ENCODE measurements around the gene MS4A8. TPM values are rescaled to one million over a fixed set of nuclear protein-coding genes. Genes with fewer than 3 reads are reported as not detected.

The MS4A8 gene, protein sequence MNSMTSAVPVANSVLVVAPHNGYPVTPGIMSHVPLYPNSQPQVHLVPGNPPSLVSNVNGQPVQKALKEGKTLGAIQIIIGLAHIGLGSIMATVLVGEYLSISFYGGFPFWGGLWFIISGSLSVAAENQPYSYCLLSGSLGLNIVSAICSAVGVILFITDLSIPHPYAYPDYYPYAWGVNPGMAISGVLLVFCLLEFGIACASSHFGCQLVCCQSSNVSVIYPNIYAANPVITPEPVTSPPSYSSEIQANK
- total RNA-seq (2021) (not detected in 2 replicates), Bru-seq, nascent RNA (not detected), BruChase-seq, experiment 1, labeled RNA remaining after a 2-hour chase (not detected), BruChase-seq, experiment 2, labeled RNA remaining after a 6-hour chase (not detected)
- long read RNA-seq, result 0 reads

DNA sequence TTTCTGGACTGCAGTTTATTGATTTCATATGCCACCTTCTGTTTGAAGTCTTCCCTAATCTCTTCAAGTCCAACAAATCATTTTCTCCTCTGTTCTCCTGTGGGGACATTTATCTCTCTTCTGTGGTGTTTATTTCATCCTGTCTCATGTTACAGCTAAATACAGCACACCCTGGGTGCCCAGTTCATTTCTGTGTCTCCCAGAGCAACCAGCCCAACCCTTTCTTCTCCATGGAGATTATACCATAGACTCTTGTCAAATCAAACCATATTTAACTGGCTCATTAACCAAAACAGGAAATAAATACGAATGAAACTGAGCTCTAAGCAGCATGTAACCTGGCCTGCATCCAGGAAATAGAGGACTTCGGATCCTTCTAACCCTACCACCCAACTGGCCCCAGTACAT, at the start of gene MS4A8:
Gene MS4A8, plus strand, starts transcription at position 329 of the 408 bp plus-strand sequence. CDS start 1,249 bp downstream, outside the sequence.
- no peaks in the 10 kb centered on the region for H3K36me3 ChIP-seq (ENCODE audit: low read depth)
- DNase-seq, result no peak
- H3K9me2 ChIP-seq (ENCODE audit: insufficient read depth), result no peaks in the 10 kb centered on the region
- H3F3A ChIP-seq (ENCODE audit: insufficient read depth, low read depth), result no peaks in the 10 kb centered on the region
- no peak for TF ChIP-seq EZH2 (IDR thresholded peaks at IDR 0.05; ENCODE audit: low read depth)
- TF ChIP-seq, protein P1, sequence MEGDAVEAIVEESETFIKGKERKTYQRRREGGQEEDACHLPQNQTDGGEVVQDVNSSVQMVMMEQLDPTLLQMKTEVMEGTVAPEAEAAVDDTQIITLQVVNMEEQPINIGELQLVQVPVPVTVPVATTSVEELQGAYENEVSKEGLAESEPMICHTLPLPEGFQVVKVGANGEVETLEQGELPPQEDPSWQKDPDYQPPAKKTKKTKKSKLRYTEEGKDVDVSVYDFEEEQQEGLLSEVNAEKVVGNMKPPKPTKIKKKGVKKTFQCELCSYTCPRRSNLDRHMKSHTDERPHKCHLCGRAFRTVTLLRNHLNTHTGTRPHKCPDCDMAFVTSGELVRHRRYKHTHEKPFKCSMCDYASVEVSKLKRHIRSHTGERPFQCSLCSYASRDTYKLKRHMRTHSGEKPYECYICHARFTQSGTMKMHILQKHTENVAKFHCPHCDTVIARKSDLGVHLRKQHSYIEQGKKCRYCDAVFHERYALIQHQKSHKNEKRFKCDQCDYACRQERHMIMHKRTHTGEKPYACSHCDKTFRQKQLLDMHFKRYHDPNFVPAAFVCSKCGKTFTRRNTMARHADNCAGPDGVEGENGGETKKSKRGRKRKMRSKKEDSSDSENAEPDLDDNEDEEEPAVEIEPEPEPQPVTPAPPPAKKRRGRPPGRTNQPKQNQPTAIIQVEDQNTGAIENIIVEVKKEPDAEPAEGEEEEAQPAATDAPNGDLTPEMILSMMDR (conservative IDR thresholded peaks at IDR 0.05), result no peak
- H2AFZ ChIP-seq, result no peak within 1 kb of the TSS
- no TSS peak for BruUV-seq (replicated peaks)
- peaks cover 37% of the 10 kb centered on the region for H3K27me3 ChIP-seq (ENCODE audit: insufficient read depth, low read depth)
- no peak within 1 kb of the TSS for H3K4me2 ChIP-seq
- POLR2A ChIA-PET (ENCODE audit: unreplicated experiment), result no interaction called here
- H3K79me2 ChIP-seq (ENCODE audit: low read depth), result no peaks in the 10 kb centered on the region
- no peak within 1 kb of the TSS for H3K27ac ChIP-seq
- no peaks in the 10 kb centered on the region for H3K9me3 ChIP-seq (ENCODE audit: insufficient read depth, low read depth)
- no peak within 1 kb of the TSS for H3K4me3 ChIP-seq
- intact Hi-C loops (cut with micrococcal nuclease; ENCODE audit: unreplicated experiment), result no loop called here
- H3K4me1 ChIP-seq (replicated peaks; ENCODE audit: insufficient read depth), result no peaks in the 10 kb centered on the region
- CTCF ChIA-PET, result no interaction called here
- no peaks in the 10 kb centered on the region for H4K20me1 ChIP-seq (ENCODE audit: insufficient read depth)

DNA sequence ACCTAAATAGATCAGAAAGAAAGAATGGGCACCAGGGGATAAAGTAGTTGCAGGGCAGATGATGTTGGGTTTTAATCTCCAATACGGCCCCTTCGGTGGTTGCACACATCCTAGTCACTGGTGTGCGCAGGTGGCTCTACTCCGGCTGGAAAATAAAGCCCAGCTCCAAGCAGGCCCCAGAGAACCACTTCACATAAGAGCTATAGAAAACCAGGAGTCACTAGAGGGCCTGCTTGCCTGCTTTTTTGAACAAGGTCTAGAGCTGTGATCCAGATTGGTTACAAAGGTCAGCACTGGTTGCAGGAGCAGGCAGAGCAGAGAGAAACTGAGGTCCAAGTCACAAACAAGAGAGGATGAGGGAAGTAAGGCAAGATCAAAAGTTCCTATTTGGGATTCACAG, 41.5 kb upstream of the MS4A8 start:
- no peaks in the 10 kb centered on the region for H3F3A ChIP-seq (ENCODE audit: insufficient read depth, low read depth)
- H3K27ac ChIP-seq, result no peak overlapping the region
- POLR2A ChIA-PET (ENCODE audit: unreplicated experiment), result interaction anchor here (0.6 kb wide), 1 partner anchor 10 kb away, joined by 12 read pairs; no protein-coding TSS in a partner anchor
- no TSS peak for BruUV-seq (replicated peaks)
- CTCF ChIA-PET, result no interaction called here
- H3K4me2 ChIP-seq, result no peak overlapping the region
- H3K27me3 ChIP-seq (ENCODE audit: insufficient read depth, low read depth), result peaks cover 23% of the 10 kb centered on the region; the same call in 1 of the 2 replicates
- 0 out of 2 replicates have a peak, but pooled peaks cover 4% of the 10 kb centered on the region for H4K20me1 ChIP-seq (ENCODE audit: insufficient read depth)
- H3K9me3 ChIP-seq (ENCODE audit: insufficient read depth, low read depth), result no peaks in the 10 kb centered on the region
- intact Hi-C loops (cut with micrococcal nuclease; ENCODE audit: unreplicated experiment), result no loop called here
- H2AFZ ChIP-seq, result no peak overlapping the region
- H3K36me3 ChIP-seq (ENCODE audit: low read depth), result no peaks in the 10 kb centered on the region
- no peaks in the 10 kb centered on the region for H3K79me2 ChIP-seq (ENCODE audit: low read depth)
- no peaks in the 10 kb centered on the region for H3K9me2 ChIP-seq (ENCODE audit: insufficient read depth)
- no peak overlapping the region for H3K4me3 ChIP-seq
- no peak for DNase-seq
- TF ChIP-seq EZH2 (IDR thresholded peaks at IDR 0.05; ENCODE audit: low read depth), result no peak
- TF ChIP-seq, protein P1 (conservative IDR thresholded peaks at IDR 0.05), result no peak
- no peaks in the 10 kb centered on the region for H3K4me1 ChIP-seq (replicated peaks; ENCODE audit: insufficient read depth)

DNA sequence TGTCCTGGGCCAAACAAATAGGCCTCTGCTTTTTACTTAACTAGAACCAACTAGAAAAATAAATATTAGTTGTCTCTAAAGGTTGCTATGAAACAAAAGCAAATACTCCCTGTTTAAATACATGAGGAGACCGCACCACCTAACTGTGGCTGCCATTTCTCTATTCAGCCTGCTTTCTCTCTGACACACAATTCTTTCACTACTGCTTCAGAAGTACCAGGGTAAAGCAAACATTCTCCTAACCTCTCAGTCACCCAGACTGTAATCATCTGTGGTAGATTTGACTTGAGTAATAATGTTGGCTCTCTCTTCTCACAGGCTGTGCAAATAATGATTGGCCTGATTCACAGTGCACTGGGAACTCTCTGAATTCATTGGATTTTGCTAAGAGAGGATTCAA, 41.0 kb upstream of the MS4A8 start:
- Histone ChIP-seq H3K27me3 (ENCODE audit: insufficient read depth, low read depth) (peaks cover 23% of the 10 kb centered on the region; the same call in 1 of the 2 replicates), H3K27ac (no peak overlapping the region), H3K9me2 (ENCODE audit: insufficient read depth) (no peaks in the 10 kb centered on the region), H2AFZ (no peak overlapping the region), H4K20me1 (ENCODE audit: insufficient read depth) (0 out of 2 replicates have a peak, but pooled peaks cover under 1% of the 10 kb centered on the region), H3K9me3 (ENCODE audit: insufficient read depth, low read depth) (no peaks in the 10 kb centered on the region), H3K4me3 (no peak overlapping the region), H3K4me2 (no peak overlapping the region), H3K79me2 (ENCODE audit: low read depth) (no peaks in the 10 kb centered on the region), H3F3A (ENCODE audit: insufficient read depth, low read depth) (no peaks in the 10 kb centered on the region), H3K36me3 (ENCODE audit: low read depth) (no peaks in the 10 kb centered on the region), H3K4me1 (replicated peaks; ENCODE audit: insufficient read depth) (no peaks in the 10 kb centered on the region)
- TF ChIP-seq EZH2 (IDR thresholded peaks at IDR 0.05; ENCODE audit: low read depth), result no peak
- TF ChIP-seq, protein P1 (conservative IDR thresholded peaks at IDR 0.05), result no peak
- POLR2A ChIA-PET (ENCODE audit: unreplicated experiment), result interaction anchor here (0.6 kb wide), 1 partner anchor 10 kb away, joined by 12 read pairs; no protein-coding TSS in a partner anchor
- no peak for DNase-seq
- no TSS peak for BruUV-seq (replicated peaks)
- CTCF ChIA-PET, result no interaction called here
- intact Hi-C loops (cut with micrococcal nuclease; ENCODE audit: unreplicated experiment), result no loop called here

Measured in PC-9 (cell line).